Liver (tissue), 9 donors: ENCODE results near the gene RFX4. TPM values are rescaled to one million over a fixed set of nuclear protein-coding genes. Genes with fewer than 3 reads are reported as not detected.

Experiments
- DNase-seq: peaks from one replicate; pipeline ENCODE4 v3.0.0-alpha.2; 2017; ENCODE audit warnings: low spot score
- H3K27ac ChIP-seq, 2 donors: one replicate each; pipeline ENCODE4 v1.7.0; 2013; ENCODE audit warnings: inconsistent platforms in 2 of 2, low read length in 2 of 2, control low read depth in 1 of 2, low read depth in 1 of 2, mild to moderate bottlenecking in 1 of 2
- H3K27me3 ChIP-seq, 4 donors: one replicate each; pipeline versions ENCODE4 v1.6.1 to v1.7.0; 2013; ENCODE audit warnings: low read length in 3 of 4, inconsistent platforms in 1 of 4, mild to moderate bottlenecking in 1 of 4, moderate library complexity in 1 of 4; ENCODE audit not compliant: control insufficient read depth in 4 of 4, insufficient read depth in 4 of 4
- H3K36me3 ChIP-seq, 4 donors: one replicate each; pipeline versions ENCODE4 v1.6.1 to v1.7.0; 2013; ENCODE audit warnings: low read length in 3 of 4, mild to moderate bottlenecking in 3 of 4, low read depth in 1 of 4, moderate library complexity in 1 of 4; ENCODE audit not compliant: control insufficient read depth in 4 of 4, insufficient read depth in 3 of 4
- H3K4me1 ChIP-seq, 4 donors: one replicate each; pipeline versions ENCODE4 v1.6.1 to v1.7.0; 2013; ENCODE audit warnings: low read length in 3 of 4, mild to moderate bottlenecking in 3 of 4, moderate library complexity in 1 of 4; ENCODE audit not compliant: control insufficient read depth in 4 of 4, insufficient read depth in 4 of 4
- H3K4me3 ChIP-seq, 3 donors: one replicate each; pipeline versions ENCODE4 v1.6.1 to v1.7.0; 2013; ENCODE audit warnings: low read length in 3 of 3, control low read depth in 1 of 3, low read depth in 1 of 3, mild to moderate bottlenecking in 1 of 3
- H3K9ac ChIP-seq, 2 donors: one replicate each; pipeline ENCODE4 v1.7.0; 2013; ENCODE audit warnings: low read length in 2 of 2, mild to moderate bottlenecking in 2 of 2, moderate library complexity in 2 of 2, control low read depth in 1 of 2, low read depth in 1 of 2
- H3K9me3 ChIP-seq, 4 donors: one replicate each; pipeline versions ENCODE4 v1.6.1 to v1.7.0; 2013; ENCODE audit warnings: low read length in 3 of 4; ENCODE audit not compliant: control insufficient read depth in 4 of 4
- ATF3 ChIP-seq: IDR thresholded peaks from 2 replicates; pipeline ENCODE4 v1.6.1; 2016; ENCODE audit warnings: antibody characterized with exemption
- CTCF ChIP-seq: fragments of 150-350 bp; IDR thresholded peaks from 2 replicates; pipeline ENCODE4 v1.5.1; 2017; ENCODE audit warnings: improper control_type of control experiment, low read depth, low read length; ENCODE audit not compliant: missing input control
- EGR1 ChIP-seq, 2 donors: IDR thresholded peaks; 2 replicates each; pipeline ENCODE4 v1.6.1; 2016 to 2018; ENCODE audit warnings: antibody characterized with exemption in 2 of 2, low read depth in 2 of 2
- FOXA1 ChIP-seq: IDR thresholded peaks from 2 replicates; pipeline ENCODE4 v1.6.1; 2016; ENCODE audit warnings: antibody characterized with exemption
- GABPA ChIP-seq, 2 donors: IDR thresholded peaks in 1 of 2; conservative IDR thresholded peaks in 1 of 2; 2 replicates each; pipeline ENCODE4 v1.6.1; 2016; ENCODE audit warnings: antibody characterized with exemption in 2 of 2, mild to moderate bottlenecking in 1 of 2, moderate library complexity in 1 of 2
- HNF4A ChIP-seq, 2 donors: conservative IDR thresholded peaks; 2 replicates each; pipeline ENCODE4 v1.6.1; 2016; ENCODE audit warnings: antibody characterized with exemption in 2 of 2, mild to moderate bottlenecking in 2 of 2
- HNF4G ChIP-seq: IDR thresholded peaks from 2 replicates; pipeline ENCODE4 v1.6.1; 2016; ENCODE audit warnings: antibody characterized with exemption
- JUND ChIP-seq, 2 donors: IDR thresholded peaks; 2 replicates each; pipeline ENCODE4 v1.6.1; 2016; ENCODE audit warnings: antibody characterized with exemption in 2 of 2
- MAX ChIP-seq: IDR thresholded peaks from 2 replicates; pipeline ENCODE4 v1.6.1; 2016; ENCODE audit warnings: antibody characterized with exemption
- NR2F2 ChIP-seq: IDR thresholded peaks from 2 replicates; pipeline ENCODE4 v1.6.1; 2016; ENCODE audit warnings: antibody characterized with exemption
- RAD21 ChIP-seq, 2 donors: IDR thresholded peaks; 2 replicates each; pipeline ENCODE4 v1.6.1; 2016; ENCODE audit warnings: antibody characterized with exemption in 2 of 2, mild to moderate bottlenecking in 2 of 2
- REST ChIP-seq: IDR thresholded peaks from 2 replicates; pipeline ENCODE4 v1.6.1; 2016; ENCODE audit warnings: antibody characterized with exemption, mild to moderate bottlenecking
- RXRA ChIP-seq, 2 donors: IDR thresholded peaks; 2 replicates each; pipeline ENCODE4 v1.6.1; 2017 to 2018; ENCODE audit warnings: antibody characterized with exemption in 2 of 2, mild to moderate bottlenecking in 1 of 2
- SP1 ChIP-seq: IDR thresholded peaks from 2 replicates; pipeline ENCODE4 v1.6.1; 2018; ENCODE audit warnings: antibody characterized with exemption, mild to moderate bottlenecking
- TAF1 ChIP-seq: conservative IDR thresholded peaks from 2 replicates; pipeline ENCODE4 v1.6.1; 2016; ENCODE audit warnings: antibody characterized with exemption, mild to moderate bottlenecking
- YY1 ChIP-seq: IDR thresholded peaks from 2 replicates; pipeline ENCODE4 v1.6.1; 2016; ENCODE audit warnings: antibody characterized with exemption, mild to moderate bottlenecking
- ZBTB33 ChIP-seq: IDR thresholded peaks from 2 replicates; pipeline ENCODE4 v1.6.1; 2016; ENCODE audit warnings: antibody characterized with exemption
- WGBS: extraction: QIAGEN DNeasy Blood & Tissue Kit; methylation state at CpG from one replicate; pipeline ENCODE4 v1.1.7; 2013; 5-methylcytosine and 5-hydroxymethylcytosine counted together
- polyA plus RNA-seq, 2 donors: library from polyadenylated mRNA; stranded (reverse) in 1 of 2; unstranded in 1 of 2; fragments of 200-250 nt in 1 of 2; fragments of >200 nt in 1 of 2; fragmentation: Nextera tagmentation in 1 of 2; extraction: Ambion mirVana in 1 of 2; gene quantifications; one replicate each; pipeline versions ENCODE4 v1.2.1 to v1.2.3, GENCODE V29; 2013 to 2015
- total RNA-seq, 2 donors: library from RNA; depleted of rRNA; stranded (reverse); fragments of >200 nt; gene quantifications; one replicate each; pipeline ENCODE4 v1.2.3, GENCODE V29; 2014
- donor health status: healthy.
- donor health status: healthy.
- donor health status: healthy.
- donor health status: healthy.
- donor health status: healthy.

Gene RFX4
- total and polyA plus RNA-seq, 4 donors = not detected

GRCh38 chr12:106794369-106794768 lies 211.6 kb downstream of the RFX4 start:
- peaks cover 0 to 3% (median under 1%) of the 10 kb centered on the region in 4 donors for H3K4me1 ChIP-seq
- no peak for TF ChIP-seq FOXA1
- TF ChIP-seq YY1 = no peak
- no peak for TF ChIP-seq CTCF
- no peak for TF ChIP-seq EGR1 (IDR thresholded peaks at IDR 0.05; ENCODE audit: low read depth in 2 of 2)
- no peak for TF ChIP-seq ATF3
- no peak for TF ChIP-seq ZBTB33
- no peak for TF ChIP-seq RXRA (IDR thresholded peaks at IDR 0.05)
- no peak for TF ChIP-seq HNF4G
- TF ChIP-seq TAF1 = no peak
- TF ChIP-seq HNF4A (conservative IDR thresholded peaks at IDR 0.05) = no peak
- TF ChIP-seq RAD21 (IDR thresholded peaks at IDR 0.05) = no peak
- TF ChIP-seq SP1 = no peak
- TF ChIP-seq MAX = no peak
- no peak for TF ChIP-seq JUND (IDR thresholded peaks at IDR 0.05)
- no peak for TF ChIP-seq GABPA (IDR thresholded peaks at IDR 0.05 in 1 of 2, conservative IDR thresholded peaks at IDR 0.05 in 1 of 2)
- TF ChIP-seq NR2F2 = no peak
- no peak for TF ChIP-seq REST
- DNase-seq = no peak

More at GRCh38 chr12:106794369-106794768, 211.6 kb downstream of the RFX4 start:
- Histone ChIP-seq H3K36me3 (peaks cover 0 to 12% (median 4%) of the 10 kb centered on the region in 4 donors), H3K9me3 (no peaks in the 10 kb centered on the region), H3K9ac (no peak overlapping the region), H3K4me3 (no peak overlapping the region), H3K27me3 (no peaks in the 10 kb centered on the region), H3K27ac (no peak overlapping the region)
- 89% methylated on average over 1 of the region's 1 CpG for WGBS
